OCI-LY7 (cell line): ENCODE results near the gene HTR2C.

Experiments used
- CTCF ChIP-seq: fragments of 200-600 bp; sonication (generic); conservative IDR thresholded peaks from 2 replicates; pipeline ENCODE4 v1.5.1; 2014; ENCODE audit warnings: mild to moderate bottlenecking, antibody characterized with exemption, low read length, moderate library complexity, mixed read lengths
- EZH2phosphoT487 ChIP-seq: fragments of 200-600 bp; sonication (generic); IDR thresholded peaks from 2 replicates; pipeline ENCODE4 v1.6.1; 2018; ENCODE audit warnings: low read depth, borderline replicate concordance, mild to moderate bottlenecking, mixed run types, antibody characterized with exemption, low read length, moderate library complexity, mixed read lengths

- TF ChIP-seq CTCF, result peak; percentile 78
- TF ChIP-seq EZH2phosphoT487, result no peak
These were observed 27.2 kb downstream of the HTR2C start for GRCh38 chrX:114611018-114611619.
